CD14-positive monocyte (primary cell): ENCODE data around the gene CLDN5. TPM values are rescaled to one million over a fixed set of nuclear protein-coding genes. Genes with fewer than 3 reads are reported as not detected.

Experiments used
- DNase-seq, 3 donors: peaks; one replicate each; pipeline ENCODE4 v3.0.0-alpha.2; 2011 to 2022
- H2AFZ ChIP-seq: 2 replicates; pipeline ENCODE4 v1.6.0; 2012; ENCODE audit warnings: mild to moderate bottlenecking, low read depth, low read length, inconsistent platforms; ENCODE audit not compliant: insufficient read depth, poor library complexity, severe bottlenecking
- H3K27ac ChIP-seq, 2 donors: 1 replicate in 1 of 2; 2 replicates in 1 of 2; pipeline ENCODE4 v1.5.1; 2012 to 2013; ENCODE audit warnings: low read length in 2 of 2, control low read depth in 1 of 2, inconsistent platforms in 1 of 2, low read depth in 1 of 2, mild to moderate bottlenecking in 1 of 2
- H3K27me3 ChIP-seq, 2 donors: one replicate each; pipeline versions ENCODE4 v1.6.0 to v1.6.1; 2011 to 2013; ENCODE audit warnings: low read length in 2 of 2; ENCODE audit not compliant: control insufficient read depth in 2 of 2, insufficient read depth in 2 of 2
- H3K36me3 ChIP-seq, 2 donors: replicated peaks in 1 of 2; 1 replicate in 1 of 2; 2 replicates in 1 of 2; pipeline versions ENCODE4 v1.5.1 to v1.6.1; 2012 to 2013; ENCODE audit warnings: low read length in 2 of 2, control low read depth in 1 of 2, inconsistent platforms in 1 of 2, mild to moderate bottlenecking in 1 of 2; ENCODE audit not compliant: insufficient read depth in 2 of 2, control insufficient read depth in 1 of 2
- H3K4me1 ChIP-seq, 2 donors: 1 replicate in 1 of 2; 2 replicates in 1 of 2; pipeline versions ENCODE4 v1.5.1 to v1.6.1; 2012 to 2013; ENCODE audit warnings: low read length in 2 of 2, control low read depth in 1 of 2, inconsistent platforms in 1 of 2, mild to moderate bottlenecking in 1 of 2, moderate library complexity in 1 of 2; ENCODE audit not compliant: insufficient read depth in 2 of 2, control insufficient read depth in 1 of 2
- H3K4me2 ChIP-seq: replicated peaks from 2 replicates; pipeline ENCODE3; 2012; ENCODE audit warnings: low read length, moderate library complexity, mild to moderate bottlenecking; ENCODE audit not compliant: poor library complexity, severe bottlenecking; ENCODE audit errors: extremely low read depth
- H3K4me3 ChIP-seq, 3 experiments: fragments of 200-600 bp in 1 of 3; sonication (generic) in 1 of 3; replicated peaks in 1 of 3; 1 replicate in 2 of 3; 2 replicates in 1 of 3; pipeline ENCODE4 v1.5.1; 2011 to 2013; ENCODE audit warnings: low read length in 3 of 3, mild to moderate bottlenecking in 3 of 3, control low read depth in 2 of 3, low read depth in 2 of 3, inconsistent platforms in 1 of 3, moderate library complexity in 1 of 3
- H3K79me2 ChIP-seq: 2 replicates; pipeline ENCODE4 v1.6.0; 2012; ENCODE audit warnings: mild to moderate bottlenecking, control low read depth, inconsistent platforms, low read length, moderate library complexity; ENCODE audit not compliant: insufficient read depth
- H3K9ac ChIP-seq: 2 replicates; pipeline ENCODE4 v1.6.0; 2017; ENCODE audit warnings: low read length, mild to moderate bottlenecking; ENCODE audit not compliant: insufficient read depth, poor library complexity, severe bottlenecking
- H3K9me3 ChIP-seq, 2 donors: replicated peaks in 1 of 2; 1 replicate in 1 of 2; 2 replicates in 1 of 2; pipeline versions ENCODE4 v1.5.1 to v1.6.1; 2012 to 2013; ENCODE audit warnings: low read length in 2 of 2, control low read depth in 1 of 2; ENCODE audit not compliant: control insufficient read depth in 1 of 2, insufficient read depth in 1 of 2
- H4K20me1 ChIP-seq: 2 replicates; pipeline ENCODE4 v1.6.0; 2012; ENCODE audit warnings: mild to moderate bottlenecking, low read length, control low read depth, moderate library complexity; ENCODE audit not compliant: insufficient read depth
- H3K27ac Mint-ChIP-seq, 7 donors: one replicate each; pipeline ENCODE4 v1.8.0; 2020; ENCODE audit warnings: mild to moderate bottlenecking in 7 of 7, mixed read lengths in 7 of 7, moderate library complexity in 6 of 7, inconsistent platforms in 2 of 7
- H3K27me3 Mint-ChIP-seq, 3 donors: one replicate each; pipeline ENCODE4 v1.8.0; 2021 to 2022; ENCODE audit warnings: low read depth in 3 of 3, mild to moderate bottlenecking in 3 of 3, mixed read lengths in 3 of 3, moderate library complexity in 3 of 3, inconsistent platforms in 1 of 3
- H3K36me3 Mint-ChIP-seq, 2 donors: one replicate each; pipeline ENCODE4 v1.8.0; 2020; ENCODE audit warnings: mixed read lengths in 2 of 2, inconsistent platforms in 1 of 2, mild to moderate bottlenecking in 1 of 2
- H3K4me1 Mint-ChIP-seq: one replicate; pipeline ENCODE4 v1.8.0; 2020; ENCODE audit warnings: mild to moderate bottlenecking, mixed read lengths
- H3K4me3 Mint-ChIP-seq, 2 donors: one replicate each; pipeline ENCODE4 v1.8.0; 2020; ENCODE audit warnings: mild to moderate bottlenecking in 2 of 2, mixed read lengths in 2 of 2, moderate library complexity in 1 of 2
- H3K9me3 Mint-ChIP-seq, 7 donors: one replicate each; pipeline ENCODE4 v1.8.0; 2020 to 2022; ENCODE audit warnings: mixed read lengths in 7 of 7, mild to moderate bottlenecking in 6 of 7, moderate library complexity in 6 of 7, inconsistent platforms in 2 of 7
- WGBS: methylation state at CpG from one replicate; pipeline ENCODE4 v1.1.5; 2013; ENCODE audit warnings: missing lambda C conversion rate; ENCODE audit not compliant: insufficient coverage; 5-methylcytosine and 5-hydroxymethylcytosine counted together
- intact Hi-C, 2 donors: fragments of 100-400 bp; cut with micrococcal nuclease; formaldehyde crosslinking; loops; one replicate each; pipeline versions ENCODE4 v1.15.0 to v1.15.1; 2023
- polyA plus RNA-seq, 3 donors: library from polyadenylated mRNA; depleted of rRNA in 1 of 3; unstranded in 2 of 3; stranded (reverse) in 1 of 3; fragments of 300-500 nt in 2 of 3; fragments of >200 nt in 1 of 3; fragmentation: Illumina TruSeq in 2 of 3; gene quantifications; 1 replicate in 2 of 3; 2 replicates in 1 of 3; pipeline ENCODE4 v1.2.3, GENCODE V29; 2012 to 2021
- TF ChIP-seq, protein P1 (sequence below): fragments of 200-600 bp; IDR thresholded peaks from one replicate; pipeline ENCODE4 v1.8.0; 2022; ENCODE audit warnings: antibody characterized with exemption, mild to moderate bottlenecking

The CLDN5 gene
- polyA plus RNA-seq, 3 donors: 0.05 to 0.35 (median 0.27) TPM

DNA sequence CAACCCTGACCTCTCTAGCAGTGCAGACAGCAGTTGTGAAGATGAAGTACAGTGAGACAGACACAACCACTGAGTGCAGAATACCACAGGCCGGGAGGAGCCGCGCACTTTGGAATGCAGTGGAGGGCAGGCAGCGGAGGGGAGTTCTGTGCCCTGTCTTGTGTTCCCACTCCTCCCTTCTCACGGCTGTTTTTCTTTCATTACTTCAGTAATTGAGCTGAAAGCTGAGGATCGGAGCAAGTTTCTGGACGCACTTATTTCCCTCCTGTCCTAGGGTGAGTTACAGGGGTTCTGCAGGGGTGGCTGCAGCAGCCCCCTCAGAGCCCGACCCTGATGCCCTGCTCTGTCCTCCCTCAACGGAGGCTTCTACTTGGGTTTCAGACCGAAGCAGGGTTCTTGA, 5.6 kb downstream of the CLDN5 start:
- Mint-ChIP-seq H3K27ac (peak overlapping the region in 1 of 7 donors; percentile 18), H3K9me3 (peaks cover 0 to 2% (median 1%) of the 10 kb centered on the region in 7 donors), H3K27me3 (peaks cover 13 to 20% (median 15%) of the 10 kb centered on the region in 3 donors), H3K4me3 (no peak overlapping the region), H3K4me1 (peaks cover 6% of the 10 kb centered on the region), H3K36me3 (peaks cover 40 to 66% of the 10 kb centered on the region in 2 donors)
- H2AFZ ChIP-seq: no peak overlapping the region
- H3K36me3 ChIP-seq: peaks cover 5 to 24% of the 10 kb centered on the region in 2 donors
- DNase-seq: no peak
- H3K4me2 ChIP-seq: no peak overlapping the region
- no peaks in the 10 kb centered on the region for H3K79me2 ChIP-seq
- peaks cover 0 to 7% of the 10 kb centered on the region in 2 donors for H3K4me1 ChIP-seq
- H3K4me3 ChIP-seq: no peak overlapping the region
- H3K27ac ChIP-seq: no peak overlapping the region
- no peaks in the 10 kb centered on the region for H3K9me3 ChIP-seq
- H3K9ac ChIP-seq: no peak overlapping the region
- intact Hi-C loops: no loop called here
- H4K20me1 ChIP-seq: no peaks in the 10 kb centered on the region
- peaks cover 0 to 16% of the 10 kb centered on the region in 2 donors for H3K27me3 ChIP-seq
- TF ChIP-seq, protein P1, sequence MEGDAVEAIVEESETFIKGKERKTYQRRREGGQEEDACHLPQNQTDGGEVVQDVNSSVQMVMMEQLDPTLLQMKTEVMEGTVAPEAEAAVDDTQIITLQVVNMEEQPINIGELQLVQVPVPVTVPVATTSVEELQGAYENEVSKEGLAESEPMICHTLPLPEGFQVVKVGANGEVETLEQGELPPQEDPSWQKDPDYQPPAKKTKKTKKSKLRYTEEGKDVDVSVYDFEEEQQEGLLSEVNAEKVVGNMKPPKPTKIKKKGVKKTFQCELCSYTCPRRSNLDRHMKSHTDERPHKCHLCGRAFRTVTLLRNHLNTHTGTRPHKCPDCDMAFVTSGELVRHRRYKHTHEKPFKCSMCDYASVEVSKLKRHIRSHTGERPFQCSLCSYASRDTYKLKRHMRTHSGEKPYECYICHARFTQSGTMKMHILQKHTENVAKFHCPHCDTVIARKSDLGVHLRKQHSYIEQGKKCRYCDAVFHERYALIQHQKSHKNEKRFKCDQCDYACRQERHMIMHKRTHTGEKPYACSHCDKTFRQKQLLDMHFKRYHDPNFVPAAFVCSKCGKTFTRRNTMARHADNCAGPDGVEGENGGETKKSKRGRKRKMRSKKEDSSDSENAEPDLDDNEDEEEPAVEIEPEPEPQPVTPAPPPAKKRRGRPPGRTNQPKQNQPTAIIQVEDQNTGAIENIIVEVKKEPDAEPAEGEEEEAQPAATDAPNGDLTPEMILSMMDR: no peak
- 100% methylated on average over 3 of the region's 10 CpGs for WGBS

DNA sequence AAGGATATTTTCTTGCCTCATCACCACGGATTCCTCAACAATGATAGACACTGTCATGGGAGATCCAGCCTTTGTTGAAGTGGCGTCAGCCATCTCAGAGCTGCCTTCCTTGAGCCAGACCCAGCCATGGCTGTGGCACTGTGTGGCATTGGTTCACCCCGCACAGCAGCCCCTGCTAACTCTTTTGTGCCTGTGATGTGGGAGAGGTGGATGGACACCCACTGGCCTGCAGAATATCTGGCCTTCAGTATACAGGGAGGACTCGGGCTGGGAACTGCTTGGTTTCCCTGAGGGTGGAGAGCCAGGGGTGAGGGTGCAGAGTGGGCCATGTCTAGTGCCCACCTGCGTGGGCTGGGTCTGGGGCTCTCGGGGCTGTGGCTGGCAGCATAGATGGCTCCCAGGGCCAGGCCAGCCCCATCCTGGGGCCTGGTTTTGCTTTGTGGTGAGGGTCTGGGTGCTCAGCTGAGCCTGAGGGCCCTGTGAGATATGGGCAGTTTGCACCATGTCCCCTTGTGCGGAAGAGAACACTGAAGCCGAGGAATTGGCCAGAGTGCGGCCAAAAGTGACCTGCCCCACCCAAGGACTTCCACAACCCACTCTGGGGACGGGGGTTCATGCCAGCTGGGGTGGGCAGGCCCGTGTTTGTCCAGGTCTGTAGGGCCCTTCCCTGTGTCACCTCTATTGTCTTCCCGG, 6.1 kb downstream of the CLDN5 start:
- H3K9me3 Mint-ChIP-seq: peaks cover 0 to 6% (median 1%) of the 10 kb centered on the region in 7 donors
- Histone ChIP-seq H3K9ac (no peak overlapping the region), H3K27me3 (peaks cover 0 to 14% of the 10 kb centered on the region in 2 donors), H3K4me2 (no peak overlapping the region), H3K79me2 (no peaks in the 10 kb centered on the region), H4K20me1 (no peaks in the 10 kb centered on the region), H3K4me3 (no peak overlapping the region), H3K4me1 (peaks cover 0 to 1% of the 10 kb centered on the region in 2 donors), H3K36me3 (peaks cover 5 to 30% of the 10 kb centered on the region in 2 donors), H2AFZ (no peak overlapping the region), H3K27ac (no peak overlapping the region), H3K9me3 (no peaks in the 10 kb centered on the region)
- peaks cover 8 to 14% (median 11%) of the 10 kb centered on the region in 3 donors for H3K27me3 Mint-ChIP-seq
- WGBS: 96% methylated on average over 8 of the region's 12 CpGs
- H3K36me3 Mint-ChIP-seq: peaks cover 45 to 72% of the 10 kb centered on the region in 2 donors
- H3K4me3 Mint-ChIP-seq: no peak overlapping the region
- DNase-seq: no peak
- H3K27ac Mint-ChIP-seq: peak overlapping the region in 1 of 7 donors; percentile 75
- H3K4me1 Mint-ChIP-seq: peaks cover 4% of the 10 kb centered on the region
- intact Hi-C loops: no loop called here
- TF ChIP-seq, protein P1: no peak
